SK-N-SH treated with all-trans-retinoic acid at 6 μM for 48 hours (cell line): ENCODE results near the gene FLRT2.

ENCODE experiments used
- ARNTL ChIP-seq: fragments of 450-650 bp; formaldehyde crosslinking; IDR thresholded peaks from 2 replicates; pipeline ENCODE4 v1.5.0; 2020; ENCODE audit warnings: low read depth, mild to moderate bottlenecking, moderate library complexity, borderline replicate concordance
- OSR1 ChIP-seq: fragments of 250-450 bp; sonication (Bioruptor Pico); IDR thresholded peaks from 2 replicates; pipeline ENCODE4 v1.8.0; 2022; ENCODE audit warnings: moderate library complexity, mild to moderate bottlenecking, inconsistent platforms
- PATZ1 ChIP-seq: fragments of 250-450 bp; sonication (Bioruptor Pico); IDR thresholded peaks from 2 replicates; pipeline ENCODE4 v1.8.0; 2020; ENCODE audit warnings: mild to moderate bottlenecking, moderate library complexity, borderline replicate concordance
- POU6F1 ChIP-seq: fragments of 250-450 bp; sonication (Bioruptor Pico); IDR thresholded peaks from 2 replicates; pipeline ENCODE4 v1.8.0; 2021; ENCODE audit warnings: low read depth, mild to moderate bottlenecking, moderate library complexity, borderline replicate concordance
- PPARA ChIP-seq: fragments of 250-450 bp; sonication (Bioruptor Pico); IDR thresholded peaks from 2 replicates; pipeline ENCODE4 v1.5.0; 2020; ENCODE audit warnings: mild to moderate bottlenecking, borderline replicate concordance
- TSHZ2 ChIP-seq: fragments of 250-450 bp; sonication (Bioruptor Pico); IDR thresholded peaks from 2 replicates; pipeline ENCODE4 v1.5.0; 2020; ENCODE audit warnings: mild to moderate bottlenecking, moderate library complexity
- ZFP30 ChIP-seq: fragments of 450-650 bp; formaldehyde crosslinking; IDR thresholded peaks from 2 replicates; pipeline ENCODE4 v1.5.0; 2022; ENCODE audit warnings: mild to moderate bottlenecking, moderate library complexity
- ZNF565 ChIP-seq: fragments of 450-650 bp; formaldehyde crosslinking; conservative IDR thresholded peaks from 2 replicates; pipeline ENCODE4 v1.5.0; 2020; ENCODE audit warnings: low read depth, mild to moderate bottlenecking, moderate library complexity

GRCh38 chr14:85572845-85573244, 42.9 kb downstream of the FLRT2 start:
- TF ChIP-seq POU6F1 (CRISPR knock-in tag) (no peak), OSR1 (CRISPR knock-in tag) (no peak), PATZ1 (CRISPR knock-in tag) (no peak), ZFP30 (CRISPR knock-in tag) (no peak), TSHZ2 (CRISPR knock-in tag) (no peak), ZNF565 (CRISPR knock-in tag) (no peak), PPARA (CRISPR knock-in tag) (no peak), ARNTL (CRISPR knock-in tag) (no peak)
